ENCODE data around the gene MYO5C.

- no peak for TF ChIP-seq CTCF (CRISPR knock-in tag; IDR thresholded peaks at IDR 0.05)
- no peak for TF ChIP-seq POLR2A (IDR thresholded peaks at IDR 0.05; ENCODE audit: insufficient read depth in 1 of 2, low read depth in 2 of 2, low read length in 2 of 2)
- TF ChIP-seq ZBTB49 (CRISPR knock-in tag; IDR thresholded peaks at IDR 0.05; ENCODE audit: borderline replicate concordance): no peak
- no peak for TF ChIP-seq RFX5 (IDR thresholded peaks at IDR 0.05; ENCODE audit: low read depth, low read length)
These were observed 82.4 kb downstream of the MYO5C start for GRCh38 chr15:52213206-52213605.
